Muscle of leg (tissue), 11 donors: ENCODE data around the gene FOXB2. TPM values are rescaled to one million over a fixed set of nuclear protein-coding genes. Genes with fewer than 3 reads are reported as not detected.
A peak's percentile ranks its signal among the peaks of the same experiment; 100 is the strongest.

Experiments
- DNase-seq: peaks from one replicate; pipeline ENCODE4 v3.0.0; 2013
- H3K27ac ChIP-seq: one replicate; pipeline ENCODE4 v1.5.1; 2013; ENCODE audit warnings: mild to moderate bottlenecking, low read length, control low read depth
- H3K27me3 ChIP-seq: one replicate; pipeline ENCODE4 v1.6.1; 2013; ENCODE audit warnings: low read length; ENCODE audit not compliant: control insufficient read depth, insufficient read depth
- H3K36me3 ChIP-seq: one replicate; pipeline ENCODE4 v1.6.1; 2013; ENCODE audit warnings: low read length; ENCODE audit not compliant: control insufficient read depth, insufficient read depth
- H3K4me1 ChIP-seq: one replicate; pipeline ENCODE4 v1.6.1; 2013; ENCODE audit warnings: low read length; ENCODE audit not compliant: control insufficient read depth, insufficient read depth
- H3K4me3 ChIP-seq: one replicate; pipeline ENCODE4 v1.5.1; 2013; ENCODE audit warnings: low read length, control low read depth
- H3K9me3 ChIP-seq: replicated peaks from 2 replicates; pipeline ENCODE4 v1.6.1; 2013; ENCODE audit warnings: low read depth, low read length; ENCODE audit not compliant: control insufficient read depth
- WGBS: methylation state at CpG from one replicate; pipeline ENCODE4 v1.1.5; 2013; ENCODE audit warnings: missing lambda C conversion rate; ENCODE audit not compliant: insufficient coverage; 5-methylcytosine and 5-hydroxymethylcytosine counted together
- polyA plus RNA-seq, 8 donors: library from polyadenylated mRNA; unstranded; fragments of 120-200 nt; gene quantifications; one replicate each; pipeline versions ENCODE4 v1.2.1 to v1.2.3, GENCODE V29; 2013; ENCODE audit warnings: inconsistent platforms in 1 of 8, low replicate concordance in 1 of 8; ENCODE audit not compliant: insufficient read length in 8 of 8, insufficient read depth in 1 of 8
- total RNA-seq: library from RNA; stranded (reverse); fragments of 120-200 nt; gene quantifications from one replicate; pipeline ENCODE4 v1.2.4, GENCODE V29; 2013

Gene FOXB2
- total and polyA plus RNA-seq, 9 donors: not detected

- no peak overlapping the region for H3K4me3 ChIP-seq
- H3K27ac ChIP-seq: no peak overlapping the region
- no peaks in the 10 kb centered on the region for H3K4me1 ChIP-seq
- peaks cover 3% of the 10 kb centered on the region for H3K27me3 ChIP-seq
- no peaks in the 10 kb centered on the region for H3K9me3 ChIP-seq
- H3K36me3 ChIP-seq: no peaks in the 10 kb centered on the region
- no CpG with 5 or more reads among the region's 3 CpGs for WGBS
- DNase-seq: no peak
These were observed 20.2 kb upstream of the FOXB2 start for GRCh38 chr9:76999261-76999660.

- Histone ChIP-seq H3K4me3 (no peak overlapping the region), H3K27me3 (peaks cover 5% of the 10 kb centered on the region), H3K36me3 (no peaks in the 10 kb centered on the region), H3K4me1 (no peaks in the 10 kb centered on the region), H3K27ac (no peak overlapping the region), H3K9me3 (no peaks in the 10 kb centered on the region)
- WGBS: 61% methylated on average over 3 of the region's 6 CpGs
- DNase-seq: no peak
These were observed 19.1 kb upstream of the FOXB2 start for GRCh38 chr9:77000330-77000729.

- Histone ChIP-seq H3K36me3 (no peaks in the 10 kb centered on the region), H3K27me3 (peaks cover 16% of the 10 kb centered on the region), H3K9me3 (no peaks in the 10 kb centered on the region), H3K4me1 (no peaks in the 10 kb centered on the region), H3K27ac (no peak overlapping the region), H3K4me3 (no peak overlapping the region)
- 86% methylated on average over 1 of the region's 3 CpGs for WGBS
- DNase-seq: no peak
These were observed 16.1 kb upstream of the FOXB2 start for GRCh38 chr9:77003366-77003765.

- peaks cover 20% of the 10 kb centered on the region for H3K27me3 ChIP-seq
These were observed 14.2 kb upstream of the FOXB2 start for GRCh38 chr9:77005216-77005615.

GRCh38 chr9:77010527-77010926, 8.9 kb upstream of the FOXB2 start:
- Histone ChIP-seq H3K27me3 (peaks cover 59% of the 10 kb centered on the region), H3K4me1 (peaks cover 26% of the 10 kb centered on the region), H3K27ac (no peak overlapping the region), H3K4me3 (no peak overlapping the region), H3K36me3 (no peaks in the 10 kb centered on the region), H3K9me3 (no peaks in the 10 kb centered on the region)
- no peak for DNase-seq
- no CpG with 5 or more reads among the region's 5 CpGs for WGBS

More at GRCh38 chr9:77005216-77005615, 14.2 kb upstream of the FOXB2 start:
- no peak overlapping the region for H3K27ac ChIP-seq
- WGBS: no CpG with 5 or more reads among the region's 4 CpGs
- no peaks in the 10 kb centered on the region for H3K9me3 ChIP-seq
- DNase-seq: no peak
- no peaks in the 10 kb centered on the region for H3K36me3 ChIP-seq
- no peak overlapping the region for H3K4me3 ChIP-seq
- no peaks in the 10 kb centered on the region for H3K4me1 ChIP-seq

- H3K36me3 ChIP-seq: no peaks in the 10 kb centered on the region
- WGBS: 1% methylated on average over 32 of the region's 42 CpGs
- peaks cover 69% of the 10 kb centered on the region for H3K27me3 ChIP-seq
- H3K9me3 ChIP-seq: no peaks in the 10 kb centered on the region
- peak; percentile 55 for DNase-seq
- H3K4me3 ChIP-seq: no peak overlapping the region
- no peak overlapping the region for H3K27ac ChIP-seq
- H3K4me1 ChIP-seq: peaks cover 37% of the 10 kb centered on the region
These were observed 7.3 kb upstream of the FOXB2 start for GRCh38 chr9:77011973-77012821.

- Histone ChIP-seq H3K4me3 (no peak overlapping the region), H3K4me1 (peaks cover 40% of the 10 kb centered on the region), H3K27me3 (peaks cover 78% of the 10 kb centered on the region), H3K36me3 (no peaks in the 10 kb centered on the region), H3K27ac (no peak overlapping the region), H3K9me3 (no peaks in the 10 kb centered on the region)
- DNase-seq: no peak
- 10% methylated on average over 9 of the region's 21 CpGs for WGBS
These were observed 6.1 kb upstream of the FOXB2 start for GRCh38 chr9:77013206-77013931.

- DNase-seq: no peak
- Histone ChIP-seq H3K36me3 (no peaks in the 10 kb centered on the region), H3K4me3 (no peak overlapping the region), H3K9me3 (no peaks in the 10 kb centered on the region), H3K4me1 (peaks cover 47% of the 10 kb centered on the region), H3K27me3 (peaks cover 83% of the 10 kb centered on the region), H3K27ac (no peak overlapping the region)
- WGBS: 2% methylated on average over 18 of the region's 46 CpGs
These were observed 5.4 kb upstream of the FOXB2 start for GRCh38 chr9:77013932-77014596.

GRCh38 chr9:77014597-77015263, 4.7 kb upstream of the FOXB2 start:
- Histone ChIP-seq H3K4me3 (no peak overlapping the region), H3K4me1 (peaks cover 53% of the 10 kb centered on the region)
- WGBS: under 1% methylated on average over 31 of the region's 38 CpGs

More at GRCh38 chr9:77014597-77015263, 4.7 kb upstream of the FOXB2 start:
- H3K36me3 ChIP-seq: no peaks in the 10 kb centered on the region
- no peaks in the 10 kb centered on the region for H3K9me3 ChIP-seq
- DNase-seq: no peak
- no peak overlapping the region for H3K27ac ChIP-seq
- H3K27me3 ChIP-seq: peaks cover 90% of the 10 kb centered on the region
